HG03439 (cell line): ENCODE data around the gene CFAP119.

Source experiments
- ATAC-seq: cut with Tn5 transposase; IDR thresholded peaks from one replicate; pipeline ENCODE4 v1.9.1; 2021; ENCODE audit warnings: mild to moderate bottlenecking, moderate library complexity; ENCODE audit not compliant: unreplicated experiment

CFAP119 gene

GRCh38 chr16:30782486-30783279 is 20.8 kb upstream of the CFAP119 start:
- ATAC-seq = no peak

GRCh38 chr16:30780549-30780948 is 18.7 kb upstream of the CFAP119 start:
- ATAC-seq = no peak

- no peak for ATAC-seq
These were observed 18.2 kb upstream of the CFAP119 start for GRCh38 chr16:30780021-30780420.

- ATAC-seq = no peak
These were observed 17.7 kb upstream of the CFAP119 start for GRCh38 chr16:30779596-30779995.

- ATAC-seq = no peak
These were observed 16.8 kb upstream of the CFAP119 start for GRCh38 chr16:30778549-30779244.

- no peak for ATAC-seq
These were observed 15.9 kb upstream of the CFAP119 start for GRCh38 chr16:30777591-30778297.

GRCh38 chr16:30775392-30776188 is 13.7 kb upstream of the CFAP119 start:
- no peak for ATAC-seq

GRCh38 chr16:30775131-30775391 is 13.2 kb upstream of the CFAP119 start:
- no peak for ATAC-seq

- ATAC-seq = no peak
These were observed 12.7 kb upstream of the CFAP119 start for GRCh38 chr16:30774367-30775130.

- ATAC-seq = no peak
These were observed 12.0 kb upstream of the CFAP119 start for GRCh38 chr16:30773826-30774225.

- no peak for ATAC-seq
These were observed 9.9 kb upstream of the CFAP119 start for GRCh38 chr16:30771726-30772125.

- no peak for ATAC-seq
These were observed 7.7 kb upstream of the CFAP119 start for GRCh38 chr16:30769379-30770089.

GRCh38 chr16:30768583-30769181 is 6.8 kb upstream of the CFAP119 start:
- ATAC-seq = no peak

- no peak for ATAC-seq
These were observed 6.1 kb upstream of the CFAP119 start for GRCh38 chr16:30767767-30768465.

- ATAC-seq = no peak
These were observed 5.0 kb upstream of the CFAP119 start for GRCh38 chr16:30766933-30767284.

- ATAC-seq = no peak
These were observed 4.5 kb upstream of the CFAP119 start for GRCh38 chr16:30766206-30766932.

GRCh38 chr16:30764816-30765465 is 3.1 kb upstream of the CFAP119 start:
- no peak for ATAC-seq

GRCh38 chr16:30764086-30764485 is 2.2 kb upstream of the CFAP119 start:
- no peak for ATAC-seq
